H1 (cell line): ENCODE data around the gene XPO6. TPM values are rescaled to one million over a fixed set of nuclear protein-coding genes. Genes with fewer than 3 reads are reported as not detected.

Source experiments
- CTCF ChIA-PET: fragments of 300-600 bp; sonication (Branson Sonifier 250); formaldehyde crosslinking; loops from one replicate; lab custom pipeline; 2021; ENCODE audit not compliant: partially characterized antibody; lab: Charles Lee
- POLR2A ChIA-PET: fragments of 300-600 bp; sonication (Branson Sonifier 250); formaldehyde crosslinking; loops from one replicate; lab custom pipeline; 2021; ENCODE audit warnings: inconsistent platforms; ENCODE audit not compliant: partially characterized antibody; lab: Charles Lee
- DNase-seq, 2 experiments: peaks; one replicate each; pipeline versions ENCODE4 v3.0.0 to v3.0.0-alpha.2; 2010 to 2022; ENCODE audit warnings: low spot score in 2 of 2, low read depth in 1 of 2, mixed read lengths in 1 of 2
- FAIRE-seq: peaks from 2 replicates; lab custom pipeline; 2011; peaks lifted over from hg19 to GRCh38; lab: Jason Lieb, UNC
- H2AFZ ChIP-seq: 2 replicates; pipeline ENCODE4 v1.8.1; 2012; ENCODE audit warnings: low read length, inconsistent platforms
- H2AK5ac ChIP-seq: 2 replicates; pipeline ENCODE4 v1.6.1; 2013; ENCODE audit warnings: low read depth, low read length
- H2BK120ac ChIP-seq: replicated peaks from 2 replicates; pipeline ENCODE3; 2013; ENCODE audit warnings: low read depth, low read length, inconsistent platforms
- H2BK12ac ChIP-seq: 2 replicates; pipeline ENCODE4 v1.6.1; 2013; ENCODE audit warnings: low read depth, low read length
- H2BK15ac ChIP-seq: 2 replicates; pipeline ENCODE4 v1.6.1; 2013; ENCODE audit warnings: low read length
- H2BK20ac ChIP-seq: 2 replicates; pipeline ENCODE4 v1.6.1; 2013; ENCODE audit warnings: low read length
- H2BK5ac ChIP-seq: 2 replicates; pipeline ENCODE4 v1.6.1; 2013; ENCODE audit warnings: low read depth, low read length
- H3K14ac ChIP-seq: 2 replicates; pipeline ENCODE4 v1.6.1; 2013; ENCODE audit warnings: inconsistent platforms; ENCODE audit not compliant: insufficient read length
- H3K18ac ChIP-seq: 2 replicates; pipeline ENCODE4 v1.6.1; 2013; ENCODE audit warnings: low read length; ENCODE audit errors: extremely low read depth
- H3K23ac ChIP-seq: 2 replicates; pipeline ENCODE4 v1.6.1; 2013; ENCODE audit warnings: inconsistent platforms; ENCODE audit not compliant: insufficient read length
- H3K23me2 ChIP-seq: 2 replicates; pipeline ENCODE4 v1.6.1; 2013; ENCODE audit warnings: low read depth, low read length
- H3K27ac ChIP-seq: 2 replicates; pipeline ENCODE4 v1.6.1; 2011; ENCODE audit warnings: low read depth, low read length, inconsistent platforms
- H3K27me3 ChIP-seq, 4 experiments: replicated peaks in 1 of 4; 1 replicate in 1 of 4; 2 replicates in 3 of 4; pipeline versions ENCODE4 v1.6.1 to v1.8.1; 2011 to 2013; ENCODE audit warnings: low read length in 3 of 4, mild to moderate bottlenecking in 3 of 4, inconsistent platforms in 2 of 4, mixed read lengths in 2 of 4, moderate library complexity in 1 of 4; ENCODE audit not compliant: control insufficient read depth in 3 of 4, insufficient read depth in 3 of 4; ENCODE audit errors: extremely low read depth in 1 of 4
- H3K36me3 ChIP-seq, 4 experiments: 2 replicates each; pipeline versions ENCODE4 v1.6.1 to v1.8.1; 2011 to 2013; ENCODE audit warnings: mild to moderate bottlenecking in 4 of 4, low read length in 3 of 4, moderate library complexity in 2 of 4, control low read depth in 1 of 4, inconsistent platforms in 1 of 4; ENCODE audit not compliant: insufficient read depth in 4 of 4, control insufficient read depth in 2 of 4
- H3K4ac ChIP-seq: replicated peaks from 2 replicates; pipeline ENCODE3; 2013; ENCODE audit warnings: low read length, low read depth, mixed read lengths, inconsistent platforms; ENCODE audit not compliant: insufficient read length
- H3K4me1 ChIP-seq, 4 experiments: replicated peaks in 1 of 4; 1 replicate in 1 of 4; 2 replicates in 3 of 4; pipeline versions ENCODE4 v1.6.1 to v1.8.1; 2011 to 2013; ENCODE audit warnings: low read length in 3 of 4, inconsistent platforms in 2 of 4, mixed read lengths in 1 of 4; ENCODE audit not compliant: insufficient read depth in 4 of 4, control insufficient read depth in 3 of 4
- H3K4me2 ChIP-seq, 2 experiments: 2 replicates each; pipeline versions ENCODE4 v1.6.1 to v1.8.1; 2011 to 2013; ENCODE audit warnings: low read depth in 2 of 2, low read length in 2 of 2, control low read depth in 1 of 2, inconsistent platforms in 1 of 2, mild to moderate bottlenecking in 1 of 2; ENCODE audit not compliant: insufficient read depth in 1 of 2
- H3K4me3 ChIP-seq, 4 experiments: fragments of 200-600, 300-600 bp in 1 of 4; sonication (generic), shearing (Covaris generic), sonication (Bioruptor Twin) in 1 of 4; 2 replicates each; pipeline versions ENCODE4 v1.5.1 to v1.8.1; 2011 to 2016; ENCODE audit warnings: low read length in 4 of 4, low read depth in 3 of 4, control low read depth in 2 of 4, inconsistent platforms in 2 of 4, mild to moderate bottlenecking in 2 of 4, mixed read lengths in 1 of 4, moderate library complexity in 1 of 4; ENCODE audit not compliant: insufficient read depth in 2 of 4; ENCODE audit errors: extremely low read depth in 1 of 4
- H3K56ac ChIP-seq: replicated peaks from 2 replicates; pipeline ENCODE3; 2013; ENCODE audit warnings: low read depth, mild to moderate bottlenecking, mixed read lengths, low read length, inconsistent platforms; ENCODE audit not compliant: insufficient read length
- H3K79me1 ChIP-seq: 2 replicates; pipeline ENCODE4 v1.6.1; 2013; ENCODE audit warnings: low read depth, low read length, control low read depth
- H3K79me2 ChIP-seq, 2 experiments: 2 replicates each; pipeline versions ENCODE4 v1.6.1 to v1.8.1; 2012 to 2013; ENCODE audit warnings: low read length in 2 of 2, mild to moderate bottlenecking in 2 of 2, inconsistent platforms in 1 of 2; ENCODE audit not compliant: insufficient read depth in 2 of 2, control insufficient read depth in 1 of 2
- H3K9ac ChIP-seq, 4 experiments: replicated peaks in 1 of 4; 1 replicate in 1 of 4; 2 replicates in 3 of 4; pipeline versions ENCODE4 v1.6.1 to v1.8.1; 2011 to 2013; ENCODE audit warnings: low read depth in 3 of 4, low read length in 3 of 4, control low read depth in 2 of 4, mild to moderate bottlenecking in 2 of 4, moderate library complexity in 2 of 4, inconsistent platforms in 1 of 4; ENCODE audit errors: extremely low read depth in 1 of 4
- H3K9me3 ChIP-seq, 2 experiments: 2 replicates each; pipeline versions ENCODE4 v1.6.1 to v1.8.1; 2012 to 2013; ENCODE audit warnings: mild to moderate bottlenecking in 2 of 2, moderate library complexity in 2 of 2, control low read depth in 1 of 2, inconsistent platforms in 1 of 2, low read depth in 1 of 2, low read length in 1 of 2, mixed read lengths in 1 of 2; ENCODE audit not compliant: insufficient read depth in 2 of 2
- H4K20me1 ChIP-seq, 2 experiments: replicated peaks in 1 of 2; 2 replicates each; pipeline versions ENCODE3 to v1.8.1; 2011 to 2013; ENCODE audit warnings: inconsistent platforms in 2 of 2, low read length in 2 of 2, mild to moderate bottlenecking in 1 of 2; ENCODE audit not compliant: insufficient read depth in 2 of 2, control insufficient read depth in 1 of 2
- H4K5ac ChIP-seq: 2 replicates; pipeline ENCODE4 v1.6.1; 2013; ENCODE audit warnings: low read length, low read depth, mixed read lengths, inconsistent platforms; ENCODE audit not compliant: insufficient read length
- H4K8ac ChIP-seq: 2 replicates; pipeline ENCODE4 v1.8.0; 2013; ENCODE audit warnings: mild to moderate bottlenecking, moderate library complexity, low read length, inconsistent platforms; ENCODE audit not compliant: insufficient read depth; ENCODE audit errors: extremely low read depth
- H4K91ac ChIP-seq: replicated peaks from 2 replicates; pipeline ENCODE3; 2013; ENCODE audit warnings: low read length, mixed read lengths, inconsistent platforms; ENCODE audit not compliant: insufficient read length
- CBX8 ChIP-seq: fragments of 300-800, 300-1000 bp; sonication (generic); IDR thresholded peaks from 2 replicates; pipeline ENCODE4 v1.7.1; 2016; ENCODE audit warnings: low read depth, low read length, borderline replicate concordance
- EP300 ChIP-seq, 2 experiments: IDR thresholded peaks; 1 replicate in 1 of 2; 2 replicates in 1 of 2; pipeline ENCODE4 v1.6.1; 2011 to 2012; ENCODE audit warnings: low read depth in 2 of 2, low read length in 2 of 2, mild to moderate bottlenecking in 2 of 2, borderline replicate concordance in 1 of 2, inconsistent platforms in 1 of 2, moderate library complexity in 1 of 2
- HDAC6 ChIP-seq: IDR thresholded peaks from one replicate; pipeline ENCODE4 v1.7.1; 2012; ENCODE audit warnings: low read depth, mild to moderate bottlenecking, inconsistent platforms, low read length, moderate library complexity
- JUN ChIP-seq: IDR thresholded peaks from 2 replicates; pipeline ENCODE4 v1.6.1; 2011; ENCODE audit warnings: low read depth, mild to moderate bottlenecking, improper control_type of control experiment, low read length
- KDM4A ChIP-seq: IDR thresholded peaks from one replicate; pipeline ENCODE4 v1.7.1; 2012; ENCODE audit warnings: low read depth, mild to moderate bottlenecking, moderate library complexity, low read length, inconsistent platforms; ENCODE audit not compliant: severe bottlenecking
- RNF2 ChIP-seq: fragments of 200-900, 300-1000 bp; sonication (generic); IDR thresholded peaks from 2 replicates; pipeline ENCODE4 v1.7.1; 2016; ENCODE audit warnings: borderline replicate concordance, low read depth, mild to moderate bottlenecking, antibody characterized with exemption, low read length; ENCODE audit not compliant: poor library complexity, severe bottlenecking; ENCODE audit errors: missing control alignments
- SIX5 ChIP-seq: IDR thresholded peaks from 2 replicates; pipeline ENCODE4 v1.6.1; 2011; ENCODE audit warnings: mild to moderate bottlenecking, low read depth, low read length
- SRF ChIP-seq: IDR thresholded peaks from 2 replicates; pipeline ENCODE4 v1.6.1; 2011; ENCODE audit warnings: mild to moderate bottlenecking, low read depth, low read length, moderate library complexity
- TAF1 ChIP-seq: IDR thresholded peaks from 2 replicates; pipeline ENCODE4 v1.6.1; 2011; ENCODE audit warnings: mild to moderate bottlenecking, low read depth, low read length
- WGBS, 2 experiments: shearing (Covaris generic) in 1 of 2; methylation state at CpG; one replicate each; pipeline versions ENCODE4 v1.1.6 to v1.1.7; 2013 to 2015; ENCODE audit warnings: low lambda C conversion rate in 2 of 2, mixed read lengths in 2 of 2, inconsistent platforms in 1 of 2, low coverage in 1 of 2, missing lambda C conversion rate in 1 of 2; ENCODE audit not compliant: insufficient replicate concordance in 2 of 2, insufficient coverage in 1 of 2, insufficient read length in 1 of 2; ENCODE audit errors: extremely low coverage in 1 of 2, missing lambda C conversion rate in 1 of 2; 5-methylcytosine and 5-hydroxymethylcytosine counted together
- polyA plus RNA-seq, 7 experiments: library from polyadenylated mRNA; depleted of rRNA in 3 of 7; stranded (reverse) in 5 of 7; unstranded in 2 of 7; fragments of >200 nt in 5 of 7; fragments of 200-250 nt in 2 of 7; gene quantifications; 1 replicate in 5 of 7; 2 replicates in 1 of 7; 4 replicates in 1 of 7; pipeline versions ENCODE4 v1.2.1 to v1.2.3, GENCODE V29; 2011 to 2013; ENCODE audit warnings: missing spikeins in 2 of 7, mixed read lengths in 2 of 7
- total RNA-seq: library from RNA; stranded (reverse); fragmentation: NEBNext Ultra II Directional; extraction: Animal tissue kit (Norgen Biotek cat#: 25700); gene quantifications from 2 replicates; pipeline ENCODE4 v1.2.1, GENCODE V29; 2021

Gene XPO6
- total and polyA plus RNA-seq, 2 of the 8 experiments (the other 6 are each of a cell fraction or from before 2014, with no cell fraction given): 152 to 254 TPM

GRCh38 chr16:28052274-28053128 is 159.3 kb downstream of the XPO6 start:
- Histone ChIP-seq H2BK15ac (no peak overlapping the region), H3K27me3 (no peaks in the 10 kb centered on the region; a peak in 3 of 7 replicates), H3K14ac (no peak overlapping the region), H3K4me2 (no peak overlapping the region), H4K8ac (no peak overlapping the region), H3K56ac (no peak overlapping the region), H3K18ac (no peak overlapping the region), H2BK20ac (no peak overlapping the region), H2BK12ac (no peak overlapping the region), H4K5ac (no peak overlapping the region), H3K4ac (no peak overlapping the region), H2AFZ (no peak overlapping the region), H3K79me1 (no peaks in the 10 kb centered on the region), H2BK120ac (no peak overlapping the region), H4K91ac (no peak overlapping the region), H3K4me3 (no peak overlapping the region), H2BK5ac (no peak overlapping the region), H3K27ac (no peak overlapping the region), H4K20me1 (no peaks in the 10 kb centered on the region), H3K36me3 (no peaks in the 10 kb centered on the region), H3K9me3 (no peaks in the 10 kb centered on the region), H3K9ac (no peak overlapping the region), H2AK5ac (no peak overlapping the region), H3K4me1 (peaks cover 0 to 4% (median 0%) of the 10 kb centered on the region in 4 experiments; a peak in 1 of 7 replicates), H3K23ac (no peak overlapping the region), H3K79me2 (no peaks in the 10 kb centered on the region), H3K23me2 (no peaks in the 10 kb centered on the region)
- FAIRE-seq (no peak), DNase-seq (no peak)
- ChIA-PET CTCF (interaction anchor here (1.2 to 2.2 kb wide), 2 partner anchors 18 to 80 kb away, joined by 3 to 13 read pairs; no protein-coding TSS in a partner anchor), POLR2A (no interaction called here)
- TF ChIP-seq SRF (no peak), RNF2 (no peak), HDAC6 (no peak), TAF1 (no peak), CBX8 (no peak), EP300 (IDR thresholded peaks at IDR 0.05; ENCODE audit: borderline replicate concordance in 1 of 2, low read depth in 2 of 2, low read length in 2 of 2) (no peak), JUN (no peak), SIX5 (no peak), KDM4A (no peak)
- 90% methylated on average over 8 of the region's 8 CpGs; no CpG with 5 or more reads in 1 of the 2 experiments for WGBS, 2 experiments
